ENCODE results near the gene UBE2Q1.
A peak's percentile ranks its signal among the peaks of the same experiment; 100 is the strongest.

UBE2Q1 gene

DNA sequence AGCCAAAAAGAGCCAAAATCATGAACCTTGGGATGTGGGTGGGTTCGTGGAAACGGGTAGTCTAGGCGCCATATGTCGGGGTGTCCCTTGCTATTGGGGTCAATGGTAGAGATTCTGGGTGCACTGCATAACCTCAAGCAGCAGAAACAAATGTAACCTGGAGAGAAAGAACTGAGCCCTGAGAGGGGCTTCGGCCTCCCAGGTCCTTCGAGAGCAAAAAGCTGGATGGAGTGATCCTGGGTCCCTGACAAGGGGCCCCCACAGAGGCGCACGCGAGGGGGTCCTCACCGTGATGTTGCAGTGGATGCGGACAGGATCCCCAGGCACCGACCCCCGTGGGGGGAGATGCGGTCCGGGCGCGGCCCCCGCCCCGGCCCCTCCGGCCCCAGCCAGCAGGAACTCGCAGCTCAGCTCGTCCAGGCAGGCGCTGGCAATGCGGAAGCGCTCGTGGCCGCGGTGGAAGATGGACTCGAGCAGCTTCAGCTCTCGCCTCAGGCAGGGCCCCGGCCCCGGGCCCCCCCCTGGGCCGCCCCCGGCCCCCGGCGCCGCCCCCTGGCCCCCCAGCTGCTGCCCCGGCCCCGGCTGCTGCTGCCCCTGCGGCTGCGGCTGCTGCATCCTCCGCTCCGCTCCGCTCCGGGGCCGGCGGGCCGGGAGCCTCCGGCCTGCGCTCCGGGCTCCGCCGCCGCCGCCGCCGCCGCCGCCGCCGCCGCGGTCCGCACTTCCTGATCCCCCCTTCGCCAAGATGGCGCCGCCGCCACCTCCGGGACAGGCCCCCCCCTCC lies at the start of gene UBE2Q1:
TSS of gene UBE2Q1 (minus strand) at position 724 of the 781 bp plus-strand sequence. CDS start at position 615, 109 bp downstream.
- DNase-seq (ENCODE audit: low read depth) = peak; percentile 15

DNA sequence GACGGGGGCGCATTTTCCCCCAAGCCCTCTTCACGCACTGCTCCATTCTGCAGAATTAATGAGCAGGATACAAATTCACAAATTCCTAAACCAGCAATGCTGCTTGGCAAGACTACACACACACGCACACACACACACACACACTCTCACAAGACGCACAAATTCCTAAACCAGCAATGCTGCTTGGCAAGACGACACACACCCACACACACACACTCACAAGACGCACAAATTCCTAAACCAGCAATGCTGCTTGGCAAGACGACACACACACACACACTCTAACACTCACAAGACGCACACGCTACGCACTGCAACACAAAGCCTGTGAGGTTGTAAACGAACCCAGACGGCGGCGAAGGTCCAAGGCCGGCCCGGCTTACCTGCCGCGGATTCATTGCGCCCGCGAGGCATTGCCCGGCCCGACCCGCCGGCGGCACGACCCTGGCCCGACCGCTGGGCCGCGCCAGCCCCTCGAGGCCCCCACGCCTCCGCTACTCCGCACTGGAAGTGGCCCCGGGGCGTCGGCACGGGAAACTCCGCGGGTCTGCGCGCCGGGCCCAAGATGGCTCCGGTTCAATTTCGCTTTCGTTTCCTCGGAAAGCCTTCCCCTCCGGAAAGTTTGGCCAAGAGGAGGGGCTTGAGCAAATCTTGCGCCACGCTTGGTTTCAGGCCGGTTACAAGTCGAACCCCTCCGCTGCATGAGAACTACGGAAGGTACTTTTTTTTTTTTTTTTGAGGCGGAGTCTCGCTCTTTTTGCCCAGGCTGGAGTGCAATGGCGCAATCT lies 49.3 kb upstream of the UBE2Q1 start, which contains the start of gene ADAR:
TSS of gene ADAR (minus strand) at position 578 of the 788 bp plus-strand sequence. CDS start at position 398, 180 bp downstream.
- DNase-seq (ENCODE audit: low read depth) = peak; percentile 90

DNA sequence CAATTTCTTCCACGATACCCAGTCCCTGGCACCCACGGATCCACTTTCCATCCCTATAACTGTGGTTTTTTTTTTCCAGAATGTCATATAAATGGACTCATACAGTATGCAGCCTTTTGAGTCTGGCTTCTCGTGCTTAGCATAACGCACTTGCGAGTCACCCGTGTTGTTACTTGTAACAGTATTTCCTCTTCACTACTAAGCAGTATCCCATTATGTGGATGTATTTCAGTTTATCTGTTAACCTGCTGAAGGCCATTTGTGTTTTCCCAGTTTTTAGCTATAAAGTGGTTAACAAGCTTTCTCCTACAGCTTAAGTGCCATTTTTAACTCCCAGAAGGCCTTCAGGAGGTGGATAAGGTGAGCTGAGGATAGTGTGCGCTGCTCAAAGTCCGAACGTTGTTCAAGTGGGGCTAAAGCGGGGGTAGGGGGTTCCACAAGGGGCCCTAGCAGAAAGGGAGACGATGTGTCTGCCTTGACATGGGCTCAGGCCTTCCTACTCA lies 48.7 kb upstream of the UBE2Q1 start:
- DNase-seq (ENCODE audit: low read depth) = no peak

DNA sequence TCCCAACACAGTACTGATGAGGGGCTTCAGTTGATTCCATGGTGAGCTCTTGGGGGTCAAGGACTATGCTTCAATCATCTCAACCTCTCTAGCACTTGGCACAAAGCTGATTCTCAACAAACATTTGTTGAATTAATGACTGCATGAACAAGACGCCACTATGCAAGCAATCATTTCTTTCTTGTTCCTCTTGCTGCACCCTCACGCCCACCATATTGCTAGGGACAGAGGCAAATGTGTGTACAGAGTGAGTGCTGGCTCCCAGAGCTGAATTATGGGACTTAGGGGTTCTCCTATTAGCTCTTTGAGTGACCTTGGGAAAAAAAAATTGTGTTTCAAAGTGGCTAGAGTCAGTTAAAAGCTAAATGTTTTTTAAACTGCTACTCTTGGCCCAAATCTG lies 47.1 kb upstream of the UBE2Q1 start:
- no peak for DNase-seq (ENCODE audit: low read depth)

DNA sequence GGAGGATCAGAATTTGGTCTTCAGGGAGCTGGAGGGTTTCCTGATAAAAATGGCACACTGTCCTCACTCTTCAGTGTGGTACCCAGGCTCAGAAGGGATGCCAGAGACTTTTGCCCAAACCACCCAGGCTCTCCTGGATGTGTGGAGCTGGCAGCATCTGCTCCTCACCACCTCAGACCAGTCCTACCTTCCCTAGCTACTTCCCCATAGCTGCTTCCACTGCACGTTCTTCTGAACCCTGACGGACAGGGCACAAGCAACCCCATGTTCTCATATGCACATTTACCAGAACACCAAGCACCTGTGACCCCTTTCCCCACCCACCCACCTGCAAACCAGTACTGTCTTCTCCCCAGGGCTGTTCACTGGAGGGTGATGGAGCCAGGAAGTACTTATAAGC lies 44.9 kb upstream of the UBE2Q1 start:
- no peak for DNase-seq (ENCODE audit: low read depth)

DNA sequence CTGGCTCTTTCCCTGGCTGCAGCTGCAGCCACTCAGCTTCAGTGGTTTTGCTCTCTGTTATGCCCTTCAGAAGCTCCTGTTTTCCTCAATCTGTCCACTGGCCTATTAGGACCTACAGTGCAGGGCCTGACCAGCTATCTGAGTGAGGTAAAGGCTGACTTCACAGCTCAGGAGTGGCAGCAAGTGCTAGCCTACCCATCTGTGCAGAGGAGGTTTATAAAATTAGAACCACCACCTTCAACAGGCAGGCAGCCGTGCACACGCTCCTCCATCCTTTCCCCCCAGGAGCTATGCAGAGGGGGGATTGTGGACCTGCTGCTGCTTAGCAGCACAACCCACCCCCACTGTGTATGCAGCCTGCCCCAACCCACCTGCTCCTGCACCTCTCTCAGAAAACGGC lies 41.2 kb upstream of the UBE2Q1 start:
- DNase-seq (ENCODE audit: low read depth) = no peak

DNA sequence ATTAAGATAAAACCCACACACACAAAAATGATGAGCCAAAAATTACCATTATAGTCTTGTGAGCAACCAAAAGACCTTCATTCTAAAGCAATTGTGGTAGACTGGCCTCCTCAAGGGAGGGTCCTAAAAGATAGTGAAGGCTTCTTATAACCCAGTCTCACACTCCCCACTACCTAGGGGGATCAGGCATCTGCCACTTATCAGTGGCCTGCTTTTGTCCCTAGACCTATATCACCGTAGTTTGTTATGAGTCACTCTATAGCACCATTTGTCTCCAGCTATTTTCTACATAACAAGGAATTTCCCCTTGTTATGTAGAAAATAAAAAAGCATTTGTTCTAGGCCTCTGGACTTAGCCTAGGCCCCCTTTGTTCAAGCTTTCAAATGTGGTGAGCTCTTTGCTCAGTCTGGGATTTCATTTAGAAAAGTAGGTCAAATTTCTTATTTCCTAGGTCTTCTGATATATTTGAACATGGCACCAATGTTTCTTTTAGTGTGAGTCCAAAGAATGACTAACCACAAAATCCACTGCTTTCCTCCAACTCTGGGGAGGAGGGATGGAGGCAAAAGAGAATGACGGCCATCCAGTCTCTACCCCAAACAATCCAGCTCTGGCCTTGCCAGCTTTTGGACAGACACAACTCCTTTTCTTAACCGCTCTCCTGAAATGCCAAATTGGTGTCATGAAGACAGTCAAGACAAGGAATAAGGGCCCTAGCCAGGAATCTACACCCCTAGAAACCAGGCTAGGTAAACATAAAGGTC lies 40.6 kb upstream of the UBE2Q1 start:
- DNase-seq (ENCODE audit: low read depth) = no peak

DNA sequence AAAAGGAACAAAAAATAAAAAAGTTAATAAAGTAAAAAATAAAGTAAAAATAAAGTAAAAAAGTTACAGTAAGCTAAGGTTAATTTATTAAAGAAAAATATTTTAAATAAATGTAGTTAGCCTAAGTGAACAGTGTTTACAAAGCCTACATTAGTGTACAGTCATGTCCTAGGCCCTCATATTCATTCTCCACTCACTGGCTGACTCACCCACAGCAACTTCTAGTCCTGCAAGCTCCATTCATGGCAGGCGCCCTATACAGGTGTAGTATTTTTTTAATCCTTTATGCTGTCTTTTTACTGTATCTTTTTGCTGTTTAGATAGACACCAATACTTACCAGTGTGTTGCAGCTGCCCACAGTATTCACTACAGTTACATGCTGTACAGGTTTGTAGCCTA lies 37.2 kb upstream of the UBE2Q1 start:
- no peak for DNase-seq (ENCODE audit: low read depth)

DNA sequence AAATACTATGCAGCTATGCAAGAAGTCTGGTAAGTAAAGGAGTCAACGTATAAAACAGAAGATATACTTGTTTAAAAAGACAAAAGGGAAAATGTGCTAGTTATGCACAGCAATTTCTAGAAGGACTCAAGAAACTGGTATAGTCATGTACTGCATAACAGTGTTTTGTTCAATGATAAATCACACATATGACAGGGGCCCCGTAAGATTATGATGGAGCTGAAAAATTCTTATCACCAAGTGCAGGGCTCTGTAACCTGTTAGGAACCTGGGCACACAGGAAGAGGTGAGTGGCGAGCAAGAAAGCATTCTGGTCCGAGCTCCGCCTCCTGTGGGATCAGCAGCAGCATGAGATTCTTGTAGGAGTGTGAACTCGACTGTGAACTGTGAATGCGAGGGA lies 36.3 kb upstream of the UBE2Q1 start:
- no peak for DNase-seq (ENCODE audit: low read depth)

DNA sequence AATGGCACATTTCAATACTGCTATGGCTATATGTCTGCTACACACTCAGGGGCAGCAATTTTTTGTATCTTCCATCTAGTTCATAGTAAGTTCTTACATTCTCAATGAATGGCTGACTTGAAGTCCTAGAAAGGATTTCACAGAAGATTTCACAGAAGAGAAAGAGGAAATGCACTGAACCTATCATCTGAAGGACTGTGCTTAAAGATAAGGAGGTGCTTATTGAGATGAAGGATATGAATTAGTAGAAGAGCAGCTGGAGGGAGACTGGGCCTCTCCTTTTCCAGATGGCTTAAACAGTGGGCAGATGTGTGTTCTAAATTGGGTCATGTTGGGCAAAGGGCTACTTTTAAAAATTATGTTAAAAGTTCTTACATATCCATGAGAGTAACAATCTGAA lies 34.9 kb upstream of the UBE2Q1 start:
- DNase-seq (ENCODE audit: low read depth) = no peak

DNA sequence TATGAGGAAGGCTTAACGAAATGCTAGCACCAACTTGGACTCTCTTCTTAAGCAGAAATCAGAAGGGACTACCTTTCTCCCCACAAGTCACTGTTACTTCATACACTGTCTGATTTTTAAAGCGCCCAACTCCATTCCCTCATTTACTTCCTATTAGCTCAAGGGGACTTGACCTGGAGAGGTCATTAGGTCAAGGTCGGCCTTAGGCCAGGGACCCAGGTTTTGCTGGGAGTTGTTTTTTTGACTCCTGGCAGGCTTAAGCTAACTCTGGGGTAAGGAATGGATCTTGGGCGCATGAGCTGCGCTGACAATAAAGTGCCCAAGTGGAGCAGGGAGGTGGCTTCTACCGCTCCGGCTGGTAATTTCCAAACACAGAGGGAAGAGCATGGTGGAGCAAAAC lies 32.7 kb upstream of the UBE2Q1 start:
- no peak for DNase-seq (ENCODE audit: low read depth)

DNA sequence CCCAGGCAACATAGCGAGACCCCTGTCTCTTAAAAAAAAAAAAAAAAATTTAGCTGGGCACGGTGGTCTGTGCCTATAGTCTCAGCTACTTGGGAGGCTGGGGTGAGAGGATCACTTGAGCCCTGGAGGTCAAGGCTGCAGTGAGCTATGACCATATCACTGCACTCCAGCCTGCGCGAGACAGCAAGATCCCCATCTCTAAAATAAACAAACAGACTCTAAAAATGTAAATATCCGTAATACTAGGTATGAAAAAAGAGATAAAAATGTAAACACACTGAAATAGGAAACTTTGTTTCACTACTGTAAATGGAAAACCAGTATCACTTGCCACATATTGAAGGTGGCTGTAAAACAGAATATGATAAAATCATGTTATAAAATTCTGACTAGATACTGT lies 32.3 kb upstream of the UBE2Q1 start:
- no peak for DNase-seq (ENCODE audit: low read depth)

DNA sequence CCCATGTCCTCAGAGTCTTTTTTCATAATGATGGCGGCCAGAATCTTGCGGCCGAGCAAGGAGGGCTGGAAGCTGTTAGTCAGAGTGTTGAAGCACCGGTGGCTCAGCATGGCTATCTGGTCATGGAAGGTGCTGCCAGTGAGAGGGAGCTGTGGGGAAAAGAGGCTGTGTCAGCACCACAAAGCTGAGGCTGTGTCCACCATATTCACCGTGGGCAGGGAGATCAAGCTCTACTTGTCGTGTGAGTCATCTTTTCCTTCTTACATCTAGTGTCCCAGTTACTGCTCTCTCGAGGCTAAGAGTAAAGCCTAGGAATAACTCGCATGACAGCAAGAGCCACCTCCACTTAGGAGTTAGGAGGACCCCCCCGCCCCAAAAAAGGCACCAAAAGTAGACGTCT lies 31.3 kb upstream of the UBE2Q1 start:
- DNase-seq (ENCODE audit: low read depth) = no peak

DNA sequence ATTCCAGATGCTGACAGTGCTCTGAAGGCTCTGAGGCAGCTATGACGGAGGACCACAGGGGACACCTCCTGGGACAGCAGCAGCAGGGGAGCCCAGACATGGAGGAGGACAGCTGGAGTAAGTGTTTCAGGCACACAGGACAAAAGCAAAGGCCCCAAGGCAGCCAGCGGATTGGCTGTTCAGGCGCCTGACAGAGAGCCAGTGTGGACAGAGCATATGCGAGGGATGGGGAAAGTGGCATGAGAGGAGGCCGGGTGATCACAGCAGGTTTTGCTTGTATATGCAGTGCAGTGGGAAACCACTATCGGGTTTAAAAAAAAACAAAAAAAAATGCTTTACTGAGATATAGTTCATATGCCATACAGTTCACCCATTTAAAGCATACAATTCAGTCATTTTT lies 28.2 kb upstream of the UBE2Q1 start:
- no peak for DNase-seq (ENCODE audit: low read depth)

DNA sequence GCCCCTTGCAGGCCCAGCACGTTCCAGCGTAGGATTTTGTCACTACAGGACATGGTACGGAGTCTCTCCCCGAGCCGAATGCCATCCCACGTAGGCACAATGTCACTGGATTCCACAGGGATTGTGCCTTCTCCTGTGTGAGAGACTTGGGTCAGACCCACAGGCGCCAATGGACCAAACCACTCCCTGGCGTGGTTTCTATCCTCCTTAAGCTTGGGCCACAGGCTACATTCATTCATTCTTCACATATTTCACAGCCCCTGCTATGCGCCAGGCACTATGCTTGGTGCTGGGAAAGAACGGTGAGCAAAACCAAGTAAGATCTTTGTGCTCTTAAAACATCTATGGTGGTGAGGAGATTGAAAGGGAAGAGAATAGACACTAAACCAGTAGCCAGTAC lies 27.8 kb upstream of the UBE2Q1 start:
- DNase-seq (ENCODE audit: low read depth) = no peak

DNA sequence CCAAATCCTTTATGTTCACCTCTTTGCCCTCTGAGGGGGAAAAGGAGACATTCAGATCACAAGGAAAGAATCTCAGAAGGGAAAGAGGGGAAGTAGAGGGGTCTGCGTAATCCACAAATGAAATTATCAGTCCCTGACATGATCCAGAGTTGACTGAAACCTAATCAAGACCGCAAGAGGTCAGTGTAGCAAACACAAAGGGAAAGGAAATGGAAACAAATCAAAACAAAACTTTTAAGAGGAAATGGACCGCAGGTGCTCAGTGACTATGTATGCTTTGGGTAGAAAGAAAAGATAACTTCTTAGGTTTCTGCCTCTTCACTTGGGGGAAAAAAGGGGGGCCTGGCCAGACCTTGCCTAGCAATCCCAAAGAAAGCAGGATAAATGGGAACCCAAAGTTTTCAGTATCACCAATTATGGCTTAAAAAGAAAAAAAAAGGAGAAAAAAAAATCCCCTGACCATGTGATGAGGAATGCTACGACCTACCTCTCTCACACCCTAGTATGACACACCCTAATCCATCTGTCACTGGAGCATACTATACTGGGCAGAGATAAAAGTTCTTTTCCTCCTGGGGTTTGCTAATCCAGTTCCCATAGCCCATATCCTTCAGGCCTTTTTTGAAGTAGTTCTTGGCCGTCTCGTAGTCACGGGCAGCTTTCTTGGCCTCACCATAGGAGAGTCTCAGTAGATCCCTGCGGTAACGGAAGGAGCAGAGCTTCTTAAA lies 26.0 kb upstream of the UBE2Q1 start:
- DNase-seq (ENCODE audit: low read depth) = no peak

DNA sequence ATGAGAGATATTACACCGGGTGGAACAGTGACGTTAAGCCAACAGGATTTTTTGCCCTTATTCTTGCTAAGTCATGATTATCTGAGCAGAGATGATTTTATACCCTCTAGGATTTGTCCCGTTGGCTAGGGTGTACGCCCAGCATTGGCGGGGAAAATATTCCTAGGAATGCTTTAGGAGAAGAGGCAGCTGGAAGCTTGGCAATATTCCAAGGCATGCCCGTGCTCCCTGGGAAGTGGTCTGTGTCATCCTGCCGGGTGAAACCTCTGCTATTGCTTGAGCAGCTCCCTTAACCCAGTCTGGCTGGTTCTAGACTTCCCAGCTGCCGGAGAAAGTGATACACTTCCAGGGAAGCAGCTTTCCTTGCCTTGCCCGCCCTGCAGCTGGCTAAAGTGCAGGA lies 25.3 kb upstream of the UBE2Q1 start:
- DNase-seq (ENCODE audit: low read depth) = no peak

DNA sequence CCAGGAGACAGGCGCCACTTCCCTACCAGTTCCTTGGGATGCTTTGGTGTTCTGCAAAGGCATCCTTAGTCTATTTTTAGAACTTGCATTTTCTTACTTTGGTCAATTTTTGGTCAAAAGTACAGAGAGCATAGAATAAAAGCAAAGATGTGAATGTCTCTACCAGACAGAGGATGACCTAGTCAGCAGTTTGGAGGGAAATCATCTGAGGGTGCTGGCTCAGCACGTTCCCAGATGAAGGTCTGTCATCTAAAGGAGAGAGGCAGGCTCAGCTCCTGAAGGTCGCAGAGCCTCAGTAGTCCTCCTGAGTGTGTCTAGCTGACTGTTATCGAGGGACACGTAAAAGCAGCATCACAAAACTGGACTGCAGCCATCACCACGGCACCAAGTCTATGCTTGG lies 24.4 kb upstream of the UBE2Q1 start:
- no peak for DNase-seq (ENCODE audit: low read depth)

DNA sequence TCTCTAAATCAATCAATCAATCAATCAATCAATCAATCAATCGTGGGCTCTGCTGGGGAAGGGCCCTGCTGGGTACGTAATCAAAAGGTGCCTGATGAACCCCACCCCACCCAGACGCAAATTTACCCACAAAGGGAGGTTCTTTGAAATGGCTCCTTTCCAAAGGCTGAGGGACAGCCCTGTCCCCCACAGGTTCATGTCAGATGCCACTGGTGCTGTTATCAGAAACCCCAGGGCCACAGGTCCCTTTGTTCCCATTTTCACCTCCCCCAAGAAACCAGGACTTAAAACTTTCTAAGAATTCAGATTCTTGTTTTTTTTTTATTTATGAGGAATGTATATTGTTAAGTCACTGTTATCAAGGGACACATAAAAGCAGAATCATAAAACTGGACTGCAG lies 23.3 kb upstream of the UBE2Q1 start:
- DNase-seq (ENCODE audit: low read depth) = no peak

DNA sequence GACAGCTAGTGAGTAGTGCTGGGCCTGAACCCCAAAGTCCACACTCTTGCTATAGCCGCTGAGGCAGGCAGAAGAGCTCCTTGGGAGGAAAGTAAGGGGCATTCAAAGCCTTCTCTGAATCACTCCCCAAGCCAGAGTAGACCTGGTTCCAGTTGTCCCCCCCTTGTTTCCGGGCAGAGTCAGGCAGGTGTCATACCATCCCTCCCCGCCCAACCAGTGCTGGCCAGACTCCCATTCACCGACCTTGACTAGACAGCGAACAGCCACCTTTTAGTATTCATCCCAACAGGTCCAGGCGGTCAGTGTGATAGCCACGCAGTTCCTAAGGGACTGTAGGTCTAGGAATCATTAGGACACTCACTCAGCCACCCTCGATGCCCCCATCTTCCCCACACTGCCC lies 20.9 kb upstream of the UBE2Q1 start:
- no peak for DNase-seq (ENCODE audit: low read depth)

DNA sequence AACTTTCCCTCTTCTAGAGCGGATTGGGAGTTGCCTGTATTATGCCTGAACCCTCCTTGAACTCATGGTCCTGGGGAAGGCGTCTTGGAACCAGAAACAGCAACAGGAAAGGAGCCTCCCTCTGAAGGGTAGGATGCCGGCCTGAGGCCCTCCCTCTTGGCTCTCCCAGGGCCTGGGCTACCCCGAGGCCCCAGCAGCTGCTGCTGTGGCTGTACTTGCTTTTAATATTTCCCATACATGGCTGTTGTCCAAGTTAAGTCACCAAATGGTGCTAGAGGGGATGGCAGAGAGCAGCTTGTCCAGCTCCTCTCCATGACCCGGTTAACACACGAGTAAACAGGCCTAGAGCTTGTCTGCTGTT lies 19.6 kb upstream of the UBE2Q1 start:
- DNase-seq (ENCODE audit: low read depth) = no peak

All from stimulated activated CD8-positive, alpha-beta memory T cell treated with anti-CD3 and anti-CD28 coated beads, Interleukin-12 subunit alpha, Interleukin-12 subunit beta, amount 100 ng/mL, for 1 hour (primary cell).